ENCODE measurements around the gene PPP1R14D.
A peak's percentile ranks its signal among the peaks of the same experiment; 100 is the strongest.

Gene PPP1R14D

DNA sequence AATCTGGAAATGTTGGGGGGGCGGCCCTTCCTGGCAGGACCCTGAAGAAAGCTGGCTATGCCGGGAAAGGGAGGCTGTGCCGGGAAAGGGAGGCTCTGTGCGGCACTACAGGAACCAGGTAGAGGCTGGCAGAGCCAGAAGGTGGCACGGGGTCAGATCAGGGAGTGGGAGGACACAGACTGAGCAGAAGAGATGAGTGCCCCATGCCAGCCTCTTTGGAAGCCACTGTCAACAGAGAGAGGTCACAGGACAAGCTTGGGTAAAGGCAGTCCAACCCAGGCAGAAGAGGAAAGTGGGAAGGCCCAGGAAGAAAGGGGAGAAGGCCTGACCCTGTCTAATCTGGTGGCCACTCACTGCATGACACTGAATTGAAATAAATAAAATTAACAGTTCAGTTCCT is 57.3 kb downstream of the PPP1R14D start:
- Histone ChIP-seq H4K20me1 (ENCODE audit: control insufficient read depth, insufficient read depth, low read depth, low read length) (no peaks in the 10 kb centered on the region), H3K36me3 (ENCODE audit: control insufficient read depth, low read length) (peaks cover 61% of the 10 kb centered on the region), H3K9me2 (replicated peaks; ENCODE audit: control insufficient read depth, low read length) (no peaks in the 10 kb centered on the region), H3K9me3 (ENCODE audit: control insufficient read depth, insufficient read depth, low read length) (no peaks in the 10 kb centered on the region), H3K4me1 (ENCODE audit: control insufficient read depth, low read length) (peaks cover 65% of the 10 kb centered on the region), H3F3A (ENCODE audit: control insufficient read depth, insufficient read depth) (peaks cover 21% of the 10 kb centered on the region), H3K4me3 (ENCODE audit: low read length) (peak overlapping the region; percentile 69; the same call in 1 of the 2 replicates), H3K4me2 (ENCODE audit: low read length) (peak overlapping the region; percentile 86), H3K27ac (ENCODE audit: low read depth, low read length) (peak overlapping the region; percentile 94), H3K27me3 (ENCODE audit: control insufficient read depth, low read length) (no peaks in the 10 kb centered on the region), H3K79me2 (ENCODE audit: control insufficient read depth, low read length) (peaks cover 19% of the 10 kb centered on the region)
- TF ChIP-seq CTCF (IDR thresholded peaks at IDR 0.05; ENCODE audit: low read depth, low read length, poor library complexity, severe bottlenecking) (no peak), EZH2phosphoT487 (IDR thresholded peaks at IDR 0.05; ENCODE audit: borderline replicate concordance, low read length) (no peak)

GRCh38 chr15:40770147-40770721 is 58.3 kb downstream of the PPP1R14D start:
- Histone ChIP-seq H3K4me2 (ENCODE audit: low read length) (peak overlapping the region; percentile 86), H4K20me1 (ENCODE audit: control insufficient read depth, insufficient read depth, low read depth, low read length) (no peaks in the 10 kb centered on the region), H3K4me3 (ENCODE audit: low read length) (peak overlapping the region; percentile 69), H3F3A (ENCODE audit: control insufficient read depth, insufficient read depth) (peaks cover 27% of the 10 kb centered on the region), H3K27me3 (ENCODE audit: control insufficient read depth, low read length) (no peaks in the 10 kb centered on the region), H3K9me3 (ENCODE audit: control insufficient read depth, insufficient read depth, low read length) (no peaks in the 10 kb centered on the region), H3K79me2 (ENCODE audit: control insufficient read depth, low read length) (peaks cover 28% of the 10 kb centered on the region), H3K9me2 (replicated peaks; ENCODE audit: control insufficient read depth, low read length) (no peaks in the 10 kb centered on the region), H3K4me1 (ENCODE audit: control insufficient read depth, low read length) (peaks cover 75% of the 10 kb centered on the region), H3K36me3 (ENCODE audit: control insufficient read depth, low read length) (peaks cover 62% of the 10 kb centered on the region), H3K27ac (ENCODE audit: low read depth, low read length) (peak overlapping the region; percentile 94)
- TF ChIP-seq EZH2phosphoT487 (IDR thresholded peaks at IDR 0.05; ENCODE audit: borderline replicate concordance, low read length) (no peak), CTCF (IDR thresholded peaks at IDR 0.05; ENCODE audit: low read depth, low read length, poor library complexity, severe bottlenecking) (no peak)

- no peaks in the 10 kb centered on the region for H4K20me1 ChIP-seq (ENCODE audit: control insufficient read depth, insufficient read depth, low read depth, low read length)
- no peaks in the 10 kb centered on the region for H3K9me2 ChIP-seq (replicated peaks; ENCODE audit: control insufficient read depth, low read length)
- peaks cover 34% of the 10 kb centered on the region for H3F3A ChIP-seq (ENCODE audit: control insufficient read depth, insufficient read depth)
- H3K36me3 ChIP-seq (ENCODE audit: control insufficient read depth, low read length) = peaks cover 68% of the 10 kb centered on the region
- TF ChIP-seq EZH2phosphoT487 (IDR thresholded peaks at IDR 0.05; ENCODE audit: borderline replicate concordance, low read length) (no peak), CTCF (IDR thresholded peaks at IDR 0.05; ENCODE audit: low read depth, low read length, poor library complexity, severe bottlenecking) (no peak)
- peak within 1 kb of the TSS; percentile 69 for H3K4me3 ChIP-seq (ENCODE audit: low read length)
- H3K4me1 ChIP-seq (ENCODE audit: control insufficient read depth, low read length) = peaks cover 83% of the 10 kb centered on the region
- H3K27ac ChIP-seq (ENCODE audit: low read depth, low read length) = peak within 1 kb of the TSS; percentile 94
- no peaks in the 10 kb centered on the region for H3K9me3 ChIP-seq (ENCODE audit: control insufficient read depth, insufficient read depth, low read length)
- H3K4me2 ChIP-seq (ENCODE audit: low read length) = peak within 1 kb of the TSS; percentile 86
- H3K79me2 ChIP-seq (ENCODE audit: control insufficient read depth, low read length) = peaks cover 35% of the 10 kb centered on the region
- no peaks in the 10 kb centered on the region for H3K27me3 ChIP-seq (ENCODE audit: control insufficient read depth, low read length)
Observed at GRCh38 chr15:40769274-40770146, 59.0 kb downstream of the PPP1R14D start, which contains the start of gene C15orf62. TSS of gene C15orf62 (plus strand) at chr15:40769980. CDS start at chr15:40770496, 516 bp downstream.

Data from DOHH2 (cell line).